Measurements from ENCODE around the gene DENND11.

GRCh38 chr7:141713890-141714289 is 11.9 kb upstream of the DENND11 start:
- TF ChIP-seq ZBTB33 (IDR thresholded peaks at IDR 0.05; ENCODE audit: borderline replicate concordance, low read depth) (no peak), CTCF (IDR thresholded peaks at IDR 0.05) (no peak)

All from SK-N-SH (cell line).